Measurements from ENCODE around the gene DHRS3.
A peak's percentile ranks its signal among the peaks of the same experiment; 100 is the strongest.

Gene DHRS3

DNA sequence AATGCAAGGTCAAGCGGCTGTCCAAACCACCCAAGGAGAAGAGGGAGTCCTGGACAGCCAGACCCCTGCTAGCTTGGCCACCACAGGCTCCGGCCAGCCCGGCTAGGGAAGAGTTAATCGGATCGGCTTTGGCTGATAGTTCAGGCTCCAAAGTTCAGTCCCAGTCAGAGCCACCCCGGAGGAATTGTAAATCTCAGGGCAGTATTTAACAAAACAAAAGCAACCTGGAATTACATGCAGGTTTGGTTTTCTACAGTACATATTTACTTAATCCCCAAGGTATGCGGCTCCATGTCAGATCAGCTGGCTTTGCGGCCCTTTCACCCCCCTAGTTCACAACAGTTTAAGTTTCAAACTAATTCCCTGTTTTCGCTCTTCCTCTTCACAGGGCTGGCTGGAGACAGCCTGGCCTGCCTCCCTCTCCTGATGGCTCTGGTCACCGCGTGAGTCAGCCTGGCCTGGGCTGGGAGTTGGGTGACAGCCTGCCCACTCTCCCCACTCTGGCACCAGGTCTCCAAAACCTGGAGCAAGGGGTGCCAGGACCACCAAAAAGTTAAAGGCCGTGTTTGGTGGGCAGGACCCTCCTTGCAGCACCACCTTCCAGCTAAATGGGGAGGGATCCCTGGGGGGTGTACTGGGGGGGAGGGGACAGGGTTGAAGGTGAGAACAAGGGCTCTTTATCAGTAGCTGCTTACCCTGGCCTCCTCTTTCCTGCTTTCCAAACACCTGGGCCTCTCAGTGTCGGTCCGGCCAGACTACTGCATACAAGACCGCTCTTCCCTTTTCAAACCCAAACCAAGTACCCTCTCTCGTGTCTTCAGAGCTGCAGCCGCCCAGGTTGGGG, 1.9 kb downstream of the DHRS3 start:
- DNase-seq, result no peak

DNA sequence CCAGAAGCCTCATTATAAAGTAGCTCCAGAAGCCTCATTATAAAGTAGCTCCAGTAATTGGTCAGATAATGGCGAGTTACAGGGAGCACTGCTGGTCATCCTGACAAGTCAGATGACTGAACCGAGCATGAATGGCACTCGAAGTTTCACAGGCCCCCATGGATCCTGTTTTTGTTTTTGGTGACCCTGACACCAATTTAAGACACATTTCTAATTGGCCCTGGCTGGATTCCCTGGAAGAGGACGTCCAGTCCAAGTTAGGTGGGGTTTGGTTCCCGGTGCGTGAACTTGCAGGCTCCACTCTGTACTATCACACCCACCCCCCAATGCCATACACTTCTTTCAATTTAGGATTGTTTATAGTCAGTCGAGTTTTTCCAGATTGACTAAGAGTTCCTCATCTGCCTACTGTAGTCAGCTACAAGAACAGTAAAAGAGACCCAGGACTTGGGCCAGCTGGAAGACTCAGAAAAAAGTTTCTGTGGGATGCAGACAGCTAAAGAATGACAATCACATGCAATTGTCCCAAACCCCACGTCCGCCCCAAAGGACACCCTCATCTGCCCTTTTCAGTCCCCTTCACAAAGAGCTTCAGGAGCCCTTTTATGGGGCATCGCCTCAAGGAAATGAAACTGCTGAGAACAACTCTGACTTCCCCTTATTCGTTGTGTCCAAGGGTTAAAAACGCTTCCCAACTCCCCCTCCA, 2.7 kb downstream of the DHRS3 start:
- no peak for DNase-seq

DNA sequence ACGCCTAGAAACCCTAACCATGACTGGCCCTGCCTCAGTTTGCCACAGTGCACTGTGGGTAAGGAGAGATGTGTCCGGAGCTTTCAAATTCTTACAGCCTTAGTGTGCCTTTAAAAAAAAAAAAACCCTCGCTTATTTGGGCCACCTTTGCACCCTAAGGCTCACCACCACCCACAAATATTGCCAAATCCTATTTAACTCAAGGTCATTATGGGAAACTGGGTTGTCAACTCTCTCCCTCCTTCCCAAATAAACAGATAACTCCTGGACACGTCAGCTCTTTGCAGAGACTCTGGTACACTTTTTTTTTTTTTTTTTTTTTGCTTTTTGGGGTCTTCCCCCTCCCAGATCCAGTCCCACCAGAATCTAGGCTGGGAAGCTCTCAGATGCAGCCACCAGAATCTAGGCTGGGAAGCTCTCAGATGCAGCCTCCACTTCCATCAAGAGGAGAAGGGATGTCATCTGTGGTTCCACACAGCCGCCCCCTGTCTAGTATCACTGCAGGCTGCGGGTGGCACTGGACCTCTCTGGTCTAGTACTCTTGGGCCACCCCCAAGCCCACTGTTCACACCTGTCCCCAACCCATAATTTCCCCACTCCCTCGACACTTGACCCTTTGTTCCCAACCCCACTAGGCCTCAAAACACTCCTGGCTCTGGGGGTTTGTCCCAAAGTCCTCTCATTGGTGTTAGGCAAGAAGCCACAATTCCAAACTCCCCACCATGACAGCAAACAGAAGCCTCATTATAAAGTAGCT, 3.4 kb downstream of the DHRS3 start:
- DNase-seq, result no peak

DNA sequence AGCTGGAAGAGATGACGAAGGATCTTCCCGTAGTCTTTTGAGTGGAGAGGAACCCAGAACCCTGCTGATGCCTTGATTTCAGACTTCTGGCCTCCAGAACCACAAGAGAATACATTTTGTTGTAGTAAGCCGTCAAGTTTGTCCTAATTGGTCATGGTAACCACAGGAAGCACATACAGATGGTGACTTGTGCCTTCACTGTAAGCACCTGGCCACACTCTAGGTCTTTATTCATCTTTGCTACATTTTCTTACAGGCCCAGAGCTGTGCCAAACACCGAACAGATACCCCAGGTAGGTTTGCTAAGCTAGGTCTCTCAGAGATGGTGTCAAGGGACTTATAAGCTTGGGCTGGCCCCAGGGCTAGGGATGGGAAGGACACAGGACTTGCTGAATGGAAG, 4.8 kb downstream of the DHRS3 start:
- no peak for DNase-seq

DNA sequence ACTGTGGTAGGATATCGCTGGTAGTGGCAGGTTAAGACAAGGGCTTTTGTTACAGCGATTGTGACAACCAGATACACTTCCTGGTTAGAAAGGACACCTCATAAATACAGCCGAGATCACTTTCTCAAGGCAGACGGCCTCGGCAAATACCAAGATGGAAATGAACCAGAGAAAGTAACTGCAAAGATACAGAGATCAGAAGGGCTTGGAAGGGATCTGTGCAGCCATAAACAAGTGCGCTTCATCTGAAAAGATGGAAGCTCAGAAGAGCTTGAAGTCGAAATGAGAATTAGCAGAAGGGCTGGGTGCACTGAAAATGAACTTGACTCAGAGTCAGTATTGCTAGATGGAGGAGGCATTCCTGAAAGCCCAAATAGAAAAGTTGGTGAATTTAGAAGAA, 7.1 kb downstream of the DHRS3 start:
- no peak for DNase-seq

DNA sequence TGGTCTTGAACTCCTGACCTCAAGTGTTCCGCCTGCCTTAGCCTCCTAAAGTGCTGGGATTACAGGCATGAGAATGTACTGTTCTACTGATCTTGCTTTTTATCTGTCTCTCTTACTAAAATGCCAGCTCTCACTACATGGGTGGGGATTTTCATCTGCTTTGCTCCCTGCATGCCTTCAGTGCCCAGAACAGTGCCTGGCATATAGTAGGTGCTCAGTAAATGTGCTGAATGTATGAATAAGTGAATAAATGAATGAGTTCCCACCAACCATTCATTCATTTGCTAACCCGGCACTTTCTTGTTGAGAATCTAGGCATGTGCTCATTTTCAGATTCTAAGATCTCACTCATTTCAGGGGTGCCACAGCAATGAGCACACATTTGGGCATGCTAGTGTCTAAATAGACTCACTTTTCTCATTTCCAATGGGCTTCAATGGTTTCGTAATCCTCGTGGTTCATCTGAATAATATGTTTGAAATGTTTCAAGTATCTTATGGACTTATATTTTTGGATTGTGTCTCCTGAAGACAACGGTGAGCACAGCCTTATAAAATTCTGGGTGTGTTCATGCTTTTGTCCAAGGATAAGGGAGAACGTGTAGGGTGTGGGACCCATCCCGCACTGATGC, 7.6 kb downstream of the DHRS3 start:
- no peak for DNase-seq

DNA sequence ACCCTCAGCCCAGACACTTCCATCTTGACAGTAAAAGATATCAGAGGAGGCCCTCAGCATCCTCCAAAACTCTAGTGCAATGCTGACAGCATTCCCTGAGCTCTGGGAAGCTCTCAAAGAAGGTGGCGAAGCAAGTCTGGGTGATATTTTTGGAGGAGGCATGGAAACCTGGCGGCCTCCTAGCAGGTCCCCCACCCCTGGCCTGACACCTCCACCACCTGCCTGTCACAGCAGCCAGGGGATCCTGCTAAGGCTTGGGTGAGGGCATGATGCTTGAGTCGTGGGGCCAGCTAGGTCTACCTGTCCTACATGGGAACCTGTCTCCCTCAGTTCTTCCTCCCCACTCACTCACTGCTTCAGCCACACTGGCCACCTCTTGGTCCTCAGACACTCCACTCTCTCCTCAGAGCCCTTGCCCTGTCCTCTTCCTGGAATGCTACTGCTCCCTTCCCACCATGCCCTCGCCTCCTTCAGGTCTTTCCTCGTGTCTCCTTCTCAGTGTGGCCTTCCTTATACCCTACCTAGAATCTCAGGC, 8.5 kb downstream of the DHRS3 start:
- DNase-seq, result no peak

DNA sequence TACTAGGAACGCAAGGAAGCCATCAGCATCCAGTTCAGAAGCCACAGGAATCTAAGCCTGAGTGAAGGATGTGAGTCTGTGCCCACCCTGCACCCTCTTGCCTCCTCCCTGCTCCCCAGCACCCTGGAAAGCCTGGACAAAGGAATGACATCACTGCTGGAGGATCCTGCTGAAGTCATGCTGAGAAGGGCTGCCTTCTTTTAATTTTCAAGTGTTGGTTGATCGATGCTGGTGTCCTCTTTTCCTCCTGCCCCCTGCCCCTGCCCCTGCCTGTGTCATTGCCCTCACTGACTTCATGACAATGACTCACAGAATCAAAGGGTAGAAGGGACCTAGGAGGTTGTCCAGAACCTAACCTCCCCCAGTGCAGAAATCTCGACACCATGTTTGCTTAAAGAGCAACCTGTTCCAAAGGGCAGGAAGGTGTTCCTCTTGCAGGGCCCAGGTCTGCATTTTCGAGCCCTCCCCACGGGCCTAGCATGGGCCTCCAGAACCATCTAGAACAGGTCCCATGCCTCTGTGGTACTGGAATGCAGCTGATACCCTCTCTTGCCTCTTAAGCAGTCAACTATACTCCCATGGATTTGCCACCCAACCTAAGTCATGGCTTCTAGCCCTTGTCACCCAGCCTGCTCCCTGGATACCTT, 9.6 kb downstream of the DHRS3 start:
- DNase-seq, result no peak

DNA sequence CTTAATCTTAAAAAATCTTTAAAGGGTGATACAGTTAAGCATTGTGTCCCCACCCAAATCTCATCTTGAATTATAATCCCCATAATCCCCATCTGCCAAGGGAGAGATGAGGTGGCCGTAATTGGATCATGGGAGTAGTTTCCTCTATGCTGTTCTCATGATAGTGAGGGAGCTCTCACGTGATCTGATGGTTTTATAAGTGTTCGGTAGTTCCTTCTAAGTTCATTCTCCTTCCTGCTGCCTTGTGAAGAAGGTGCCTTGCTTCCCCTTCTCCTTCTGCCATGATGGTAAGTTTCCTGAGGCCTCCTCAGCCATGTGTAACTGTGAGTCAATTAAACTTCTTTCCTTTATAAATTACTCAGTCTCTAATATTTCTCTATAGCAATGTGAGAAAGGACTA, 10.7 kb downstream of the DHRS3 start:
- no peak for DNase-seq

DNA sequence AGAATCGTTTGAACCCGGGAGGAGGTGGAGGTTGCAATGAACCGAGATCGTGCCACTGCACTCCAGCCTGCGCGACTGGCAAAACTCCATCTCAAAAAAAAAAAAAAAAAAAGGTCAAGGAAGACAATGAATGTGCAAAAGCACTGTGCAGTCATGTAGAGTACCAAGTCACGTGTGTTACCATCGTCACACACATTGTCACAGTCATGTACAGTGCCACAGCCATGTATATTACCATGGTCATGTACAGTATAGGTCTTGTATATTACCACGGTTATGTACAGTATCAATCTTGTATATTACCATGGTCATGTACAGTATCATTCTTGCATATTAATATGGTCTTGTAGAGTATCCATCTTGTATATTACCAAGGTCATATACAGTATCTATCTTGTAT, 13.0 kb downstream of the DHRS3 start:
- no peak for DNase-seq

DNA sequence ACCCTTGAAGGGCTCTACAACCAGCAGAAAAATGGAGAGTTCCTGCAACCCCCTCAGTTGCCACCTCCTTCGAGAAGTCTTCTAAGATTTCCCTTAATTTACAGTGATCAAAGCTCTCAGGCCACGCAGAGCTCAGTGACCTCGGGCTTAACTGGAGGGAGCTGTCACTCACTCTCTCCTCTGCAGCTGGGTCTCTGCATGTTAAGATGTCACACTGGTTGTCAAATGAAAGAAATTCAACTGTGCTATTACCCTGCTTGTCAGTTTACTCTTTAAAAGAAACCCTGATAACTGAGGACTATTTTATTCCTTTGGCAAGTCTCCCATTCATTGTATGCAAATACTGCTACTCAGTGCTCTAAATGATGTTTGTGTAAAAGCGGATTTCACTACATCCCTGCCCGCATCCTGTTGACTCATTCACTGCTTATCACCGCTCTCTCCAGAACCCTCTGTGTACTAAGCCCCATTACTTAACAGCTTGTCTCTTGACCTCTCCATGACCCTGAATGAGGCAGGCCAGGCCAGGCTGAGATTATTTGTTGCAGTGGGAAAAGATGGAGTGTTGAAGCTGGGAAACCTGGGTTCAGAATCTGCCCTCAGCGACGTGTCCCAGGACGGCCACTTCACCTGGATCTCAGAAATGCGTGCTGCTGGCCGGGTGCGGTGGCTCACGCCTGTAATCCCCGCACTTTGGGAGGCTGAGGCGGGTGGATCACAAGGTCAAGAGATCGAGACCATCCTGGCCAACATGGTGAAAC, 13.7 kb downstream of the DHRS3 start:
- peak; percentile 50 for DNase-seq

DNA sequence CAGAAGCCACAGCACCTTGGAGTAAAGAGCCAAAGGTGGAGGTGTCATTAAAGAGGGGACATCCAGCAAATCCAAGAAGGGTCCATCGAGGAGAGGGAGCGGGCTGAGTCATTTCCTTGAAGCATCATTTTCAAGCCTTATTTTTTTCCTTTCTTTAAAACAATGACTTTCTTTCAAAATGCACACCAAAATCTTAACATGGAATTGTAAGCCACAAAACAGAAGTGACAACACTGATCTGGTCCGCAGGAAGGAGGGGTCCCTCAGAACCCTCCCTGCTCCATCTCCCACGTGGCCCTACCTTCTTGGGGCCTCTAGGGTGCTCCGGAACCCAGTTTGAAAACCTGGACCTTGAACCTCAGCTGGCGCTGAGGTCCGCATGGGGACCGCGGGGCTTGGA, 14.8 kb downstream of the DHRS3 start:
- no peak for DNase-seq

DNA sequence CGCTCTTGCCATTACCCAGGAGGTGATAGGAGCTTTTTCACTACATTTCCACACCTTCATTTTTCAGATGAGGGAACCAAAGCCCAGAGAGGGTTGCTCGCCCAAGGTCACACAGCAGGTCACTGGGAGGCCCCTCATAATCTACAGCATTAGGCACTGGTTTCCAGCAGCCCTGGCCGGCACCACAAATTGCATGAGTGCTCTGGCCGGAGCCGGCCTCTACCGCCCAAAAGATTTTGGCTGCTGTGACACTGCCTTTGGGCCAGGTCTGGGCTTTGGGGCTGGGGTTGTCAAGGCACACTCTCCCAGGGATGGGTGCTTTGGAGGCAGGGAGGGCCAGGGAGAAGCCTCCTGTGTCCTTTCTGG, 15.4 kb downstream of the DHRS3 start:
- no peak for DNase-seq

DNA sequence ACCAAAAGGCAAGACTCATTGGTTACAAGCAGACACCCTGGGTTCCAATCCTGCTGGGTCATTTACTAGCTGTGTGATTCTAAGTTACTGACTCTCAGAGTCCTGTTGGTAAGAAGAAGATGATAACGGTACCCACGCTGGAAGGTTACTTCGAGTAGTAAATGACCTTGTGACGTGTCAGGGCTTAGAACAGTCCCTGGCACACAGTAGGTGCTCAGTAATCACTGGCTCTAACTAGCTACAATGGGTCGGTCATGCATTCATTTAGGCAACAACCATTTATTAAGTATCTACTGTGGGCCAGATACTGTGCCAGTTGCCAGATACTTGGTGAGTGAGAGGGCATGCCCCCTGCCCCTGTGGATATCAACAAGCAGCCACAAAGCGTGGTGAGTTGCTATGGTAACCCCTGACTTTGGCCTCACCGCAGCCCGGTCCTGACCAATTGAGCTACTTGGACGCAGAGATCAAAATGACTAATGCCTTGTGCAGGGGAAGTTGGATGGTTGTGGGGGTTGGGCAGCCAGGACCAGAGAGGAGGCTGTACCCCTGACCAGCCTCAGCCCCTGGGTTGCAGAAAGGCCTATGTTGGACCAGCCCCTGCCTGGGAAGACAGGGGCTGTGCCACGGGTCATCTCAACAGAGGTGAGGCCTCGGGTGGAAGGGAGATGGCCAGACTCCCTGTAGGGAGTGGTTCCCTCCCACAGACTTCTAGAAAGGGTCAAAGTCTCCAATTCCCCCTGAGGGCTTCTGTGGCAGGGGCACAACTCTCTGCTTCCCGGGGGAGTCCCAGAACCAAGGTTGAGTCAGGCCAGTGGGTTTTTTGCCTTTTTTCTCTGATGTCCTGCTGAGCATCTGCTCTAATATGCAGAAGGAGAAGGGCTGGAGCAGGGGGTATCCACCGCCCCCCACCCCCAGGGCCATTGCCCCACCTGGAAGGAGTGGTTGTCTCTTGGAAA, 16.0 kb downstream of the DHRS3 start:
- no peak for DNase-seq

DNA sequence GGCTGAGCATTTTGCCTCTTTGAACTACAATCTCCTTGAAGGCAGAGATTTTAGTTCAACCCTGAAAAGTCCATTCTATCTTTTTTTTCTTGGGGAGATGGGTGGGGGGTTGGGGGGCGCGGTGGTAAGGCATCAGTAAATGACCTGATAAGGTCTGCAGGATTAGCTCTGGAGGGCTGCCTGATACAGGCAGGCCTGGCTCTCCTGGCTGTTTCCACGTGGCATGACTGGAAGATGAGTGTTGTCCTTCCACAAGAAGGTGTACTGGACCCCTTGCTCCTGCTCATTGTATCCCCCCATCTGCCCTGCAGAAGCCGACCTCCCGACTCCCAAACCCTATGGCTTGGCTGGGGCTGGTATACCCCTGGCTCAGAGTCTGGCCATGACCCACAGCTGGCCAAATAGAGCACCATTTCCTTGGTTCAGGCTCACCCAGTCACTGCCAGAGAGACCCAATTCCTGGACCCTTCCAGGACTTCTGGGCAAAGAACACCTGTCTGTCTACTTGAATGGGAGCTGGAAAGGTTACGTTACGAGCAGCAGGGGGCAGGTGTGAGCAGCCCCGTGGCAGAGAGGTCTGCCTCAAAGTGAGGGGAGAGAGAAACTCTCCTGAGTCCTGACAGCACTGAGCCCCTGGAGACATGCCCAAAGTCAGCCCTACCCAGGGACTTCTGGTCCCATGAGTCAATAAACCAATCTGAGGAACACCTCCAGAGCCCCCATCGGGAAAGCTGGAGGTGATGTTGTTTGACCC, 17.0 kb downstream of the DHRS3 start:
- DNase-seq, result peak; percentile 59

DNA sequence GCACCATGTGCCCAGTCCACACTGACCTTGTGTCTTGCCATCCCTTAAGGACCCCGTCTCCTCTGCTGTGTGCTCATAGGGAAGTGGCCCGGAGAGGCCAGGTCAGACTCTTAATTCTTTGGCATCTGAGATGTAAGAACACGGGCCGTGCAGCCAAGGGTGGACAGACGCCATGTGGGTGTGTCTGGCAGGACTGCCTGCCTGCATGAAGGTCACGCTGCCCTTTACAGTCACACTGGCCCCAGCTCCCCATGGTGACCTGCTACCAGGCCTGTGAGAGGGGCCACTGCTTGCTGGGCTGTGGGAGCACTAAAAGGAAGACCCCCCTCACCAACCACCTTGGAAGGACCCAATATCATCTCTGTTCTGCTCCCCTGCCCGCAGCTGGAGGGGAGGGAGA, 17.7 kb downstream of the DHRS3 start:
- DNase-seq, result no peak

DNA sequence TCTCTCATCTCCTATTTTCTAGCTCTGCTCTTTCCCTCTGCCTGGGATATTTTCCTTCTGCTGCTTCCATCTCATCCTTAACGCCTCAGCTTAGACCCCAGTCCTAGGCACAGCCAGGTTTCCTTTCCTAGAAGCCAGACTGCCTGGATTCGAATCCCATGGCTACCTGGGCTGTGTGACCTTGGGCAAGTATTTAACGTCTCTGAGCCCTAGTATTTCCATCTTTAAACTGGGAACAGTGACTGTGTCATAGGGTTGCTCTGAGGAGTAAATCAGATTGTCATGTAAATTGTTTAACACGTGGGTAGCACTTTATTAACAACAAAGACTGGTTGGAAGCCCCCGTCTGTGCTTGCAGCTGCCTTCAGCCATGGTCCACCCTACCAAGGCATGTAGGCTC, 18.4 kb downstream of the DHRS3 start:
- no peak for DNase-seq

DNA sequence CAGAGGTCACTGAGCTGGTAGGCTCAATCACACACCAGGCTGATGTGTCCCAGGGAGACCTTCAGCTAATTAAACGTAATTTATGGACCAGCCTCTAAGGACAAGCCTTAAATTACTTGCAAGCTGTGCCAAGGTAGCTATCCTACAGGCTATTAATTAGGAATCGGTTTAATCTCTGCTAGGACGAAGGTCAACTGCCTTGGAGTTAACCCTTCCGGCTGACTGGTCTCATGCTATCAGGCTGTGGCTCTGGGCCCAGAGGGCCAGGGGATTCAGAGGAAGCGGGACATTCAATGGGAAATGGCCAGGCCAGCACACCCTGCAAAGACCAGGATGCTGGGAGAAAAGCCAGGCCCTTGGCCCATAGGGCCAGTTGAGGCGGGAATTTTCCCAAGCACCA, 19.0 kb downstream of the DHRS3 start:
- no peak for DNase-seq

DNA sequence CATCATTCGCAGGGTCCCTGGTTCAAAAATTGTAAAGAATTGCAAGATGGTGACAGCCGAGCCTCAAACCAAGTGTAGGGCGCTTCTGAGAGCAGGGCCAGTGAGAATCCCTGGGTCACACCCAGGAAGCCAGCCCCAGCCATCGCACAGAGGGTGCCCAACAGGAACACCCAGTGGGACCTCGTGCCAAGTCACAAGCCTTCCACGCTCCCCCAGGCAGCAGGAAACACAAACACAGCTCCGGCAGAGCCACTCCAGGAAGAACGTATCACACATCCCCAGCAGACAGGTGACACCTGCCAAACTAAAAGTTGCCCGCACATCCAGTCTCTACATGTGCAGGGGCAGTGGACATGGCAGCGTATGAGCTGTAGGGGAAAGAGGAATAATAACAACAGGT, 20.2 kb downstream of the DHRS3 start:
- DNase-seq, result no peak

Measured in T-helper 9 cell (primary cell).